ENCODE data around the gene CDKN2A.

CDKN2A gene

DNA sequence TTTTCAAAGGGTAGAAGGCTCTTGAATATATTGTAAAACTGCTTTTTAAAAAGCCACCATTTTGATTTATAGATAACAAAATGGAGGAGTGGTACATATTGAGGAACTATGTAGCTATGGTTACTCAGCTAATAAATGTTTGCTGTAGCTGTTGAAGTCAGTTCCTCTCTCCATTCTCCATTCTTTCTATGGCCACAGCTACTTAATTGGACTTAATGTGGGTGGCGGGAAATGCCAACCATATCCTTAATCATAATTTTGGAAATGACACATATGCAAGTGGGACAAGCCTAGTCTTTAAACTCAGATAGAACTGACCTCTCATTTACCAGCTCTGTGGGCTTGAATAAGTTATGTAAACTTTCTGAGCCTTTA lies 10.6 kb downstream of the CDKN2A start:
- H3K9ac ChIP-seq (ENCODE audit: low read length): no peak overlapping the region
- H3K4me2 ChIP-seq (ENCODE audit: low read depth, low read length, poor library complexity, severe bottlenecking): no peak overlapping the region
- H3K27me3 ChIP-seq (ENCODE audit: low read length): no peaks in the 10 kb centered on the region
- no peak overlapping the region for H3K27ac ChIP-seq (ENCODE audit: low read depth, low read length)
- peaks cover 88% of the 10 kb centered on the region for H3K79me2 ChIP-seq (ENCODE audit: insufficient read depth, low read length)
- H3K4me3 ChIP-seq (ENCODE audit: insufficient read depth, low read length, poor library complexity, severe bottlenecking): no peak overlapping the region
- H3K36me3 ChIP-seq (ENCODE audit: low read length): peaks cover 17% of the 10 kb centered on the region; the same call in 1 of the 2 replicates
- H2AFZ ChIP-seq (ENCODE audit: low read depth, low read length, severe bottlenecking): no peak overlapping the region
- no peaks in the 10 kb centered on the region for H3K9me3 ChIP-seq (ENCODE audit: insufficient read depth, low read length)
- H4K20me1 ChIP-seq (ENCODE audit: low read depth, low read length): no peaks in the 10 kb centered on the region; the same call in 1 of the 2 replicates
- no peak for TF ChIP-seq EZH2phosphoT487 (conservative IDR thresholded peaks at IDR 0.05; ENCODE audit: low read length)
- TF ChIP-seq, protein P1, sequence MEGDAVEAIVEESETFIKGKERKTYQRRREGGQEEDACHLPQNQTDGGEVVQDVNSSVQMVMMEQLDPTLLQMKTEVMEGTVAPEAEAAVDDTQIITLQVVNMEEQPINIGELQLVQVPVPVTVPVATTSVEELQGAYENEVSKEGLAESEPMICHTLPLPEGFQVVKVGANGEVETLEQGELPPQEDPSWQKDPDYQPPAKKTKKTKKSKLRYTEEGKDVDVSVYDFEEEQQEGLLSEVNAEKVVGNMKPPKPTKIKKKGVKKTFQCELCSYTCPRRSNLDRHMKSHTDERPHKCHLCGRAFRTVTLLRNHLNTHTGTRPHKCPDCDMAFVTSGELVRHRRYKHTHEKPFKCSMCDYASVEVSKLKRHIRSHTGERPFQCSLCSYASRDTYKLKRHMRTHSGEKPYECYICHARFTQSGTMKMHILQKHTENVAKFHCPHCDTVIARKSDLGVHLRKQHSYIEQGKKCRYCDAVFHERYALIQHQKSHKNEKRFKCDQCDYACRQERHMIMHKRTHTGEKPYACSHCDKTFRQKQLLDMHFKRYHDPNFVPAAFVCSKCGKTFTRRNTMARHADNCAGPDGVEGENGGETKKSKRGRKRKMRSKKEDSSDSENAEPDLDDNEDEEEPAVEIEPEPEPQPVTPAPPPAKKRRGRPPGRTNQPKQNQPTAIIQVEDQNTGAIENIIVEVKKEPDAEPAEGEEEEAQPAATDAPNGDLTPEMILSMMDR (IDR thresholded peaks at IDR 0.05; ENCODE audit: insufficient read depth, low read length, poor library complexity, severe bottlenecking): no peak
- no peaks in the 10 kb centered on the region for H3K9me2 ChIP-seq (replicated peaks; ENCODE audit: insufficient read depth, low read length)
- H3F3A ChIP-seq (ENCODE audit: insufficient read depth): peaks cover 10% of the 10 kb centered on the region; the same call in 1 of the 2 replicates

DNA sequence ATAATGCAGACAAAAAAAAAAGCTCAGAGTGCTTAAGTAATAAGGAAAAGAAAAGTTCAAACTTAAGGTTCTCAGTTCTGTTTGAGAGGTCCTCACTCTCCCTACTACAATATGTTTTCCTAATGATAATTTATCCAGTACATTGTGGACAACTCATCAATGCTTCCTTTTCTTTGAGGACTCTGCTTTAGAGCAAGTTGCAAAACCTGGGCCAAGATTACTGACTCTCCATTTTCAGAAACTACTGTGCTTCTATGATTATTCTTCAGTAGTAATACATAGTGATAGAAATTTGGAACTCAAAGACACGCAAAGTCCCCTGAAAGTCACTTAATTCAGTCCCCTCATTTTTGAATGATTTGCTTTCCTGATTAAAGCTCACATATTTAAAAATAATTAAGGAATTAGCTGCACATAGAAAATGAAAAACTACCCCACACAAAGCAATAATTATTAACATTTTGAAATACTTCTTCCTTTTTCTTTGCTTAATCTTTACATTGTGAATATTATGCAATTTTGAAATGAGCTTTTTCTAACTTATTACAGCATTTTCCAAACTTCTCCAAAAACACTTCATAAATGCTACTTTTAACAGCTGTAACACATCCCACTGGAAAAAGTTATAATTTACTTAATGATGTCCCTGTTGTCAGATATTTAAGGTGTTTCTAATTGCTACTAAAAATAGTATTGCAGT lies 11.2 kb downstream of the CDKN2A start:
- Histone ChIP-seq H2AFZ (ENCODE audit: low read depth, low read length, severe bottlenecking) (no peak overlapping the region), H3K9me2 (replicated peaks; ENCODE audit: insufficient read depth, low read length) (no peaks in the 10 kb centered on the region), H3K9me3 (ENCODE audit: insufficient read depth, low read length) (no peaks in the 10 kb centered on the region), H3K79me2 (ENCODE audit: insufficient read depth, low read length) (peaks cover 86% of the 10 kb centered on the region), H3K4me2 (ENCODE audit: low read depth, low read length, poor library complexity, severe bottlenecking) (no peak overlapping the region), H3K27ac (ENCODE audit: low read depth, low read length) (no peak overlapping the region), H3K27me3 (ENCODE audit: low read length) (no peaks in the 10 kb centered on the region), H3K4me3 (ENCODE audit: insufficient read depth, low read length, poor library complexity, severe bottlenecking) (no peak overlapping the region), H3F3A (ENCODE audit: insufficient read depth) (peaks cover 10% of the 10 kb centered on the region; the same call in 1 of the 2 replicates), H3K9ac (ENCODE audit: low read length) (no peak overlapping the region), H4K20me1 (ENCODE audit: low read depth, low read length) (no peaks in the 10 kb centered on the region; the same call in 1 of the 2 replicates), H3K36me3 (ENCODE audit: low read length) (peaks cover 14% of the 10 kb centered on the region; the same call in 1 of the 2 replicates)
- TF ChIP-seq, protein P1 (IDR thresholded peaks at IDR 0.05; ENCODE audit: insufficient read depth, low read length, poor library complexity, severe bottlenecking): no peak
- TF ChIP-seq EZH2phosphoT487 (conservative IDR thresholded peaks at IDR 0.05; ENCODE audit: low read length): no peak

DNA sequence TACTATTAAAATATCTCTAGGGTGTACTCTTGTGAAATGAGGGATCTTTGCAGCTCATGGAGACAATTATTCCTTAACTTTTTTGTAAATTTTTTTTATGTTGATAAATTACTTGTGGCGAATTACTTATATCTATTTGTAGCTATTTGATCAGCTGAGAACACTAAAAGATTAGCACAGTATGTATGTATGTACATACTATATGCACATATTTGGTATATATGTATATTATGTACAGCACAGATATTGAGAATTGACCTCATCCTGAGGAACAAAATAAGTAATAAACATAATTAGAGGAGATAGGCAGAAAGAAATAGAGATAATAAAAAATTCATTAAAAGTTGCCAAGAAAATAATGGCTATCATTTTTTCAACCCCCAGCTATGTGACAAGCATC lies 11.8 kb downstream of the CDKN2A start:
- Histone ChIP-seq H3K4me3 (ENCODE audit: insufficient read depth, low read length, poor library complexity, severe bottlenecking) (no peak overlapping the region), H3K27me3 (ENCODE audit: low read length) (no peaks in the 10 kb centered on the region), H3K79me2 (ENCODE audit: insufficient read depth, low read length) (peaks cover 86% of the 10 kb centered on the region), H3K9ac (ENCODE audit: low read length) (no peak overlapping the region), H3K36me3 (ENCODE audit: low read length) (0 out of 2 replicates have a peak, but pooled peaks cover 10% of the 10 kb centered on the region), H2AFZ (ENCODE audit: low read depth, low read length, severe bottlenecking) (no peak overlapping the region), H3K4me2 (ENCODE audit: low read depth, low read length, poor library complexity, severe bottlenecking) (no peak overlapping the region), H3K9me3 (ENCODE audit: insufficient read depth, low read length) (no peaks in the 10 kb centered on the region), H3K9me2 (replicated peaks; ENCODE audit: insufficient read depth, low read length) (no peaks in the 10 kb centered on the region), H3K27ac (ENCODE audit: low read depth, low read length) (no peak overlapping the region), H3F3A (ENCODE audit: insufficient read depth) (peaks cover 10% of the 10 kb centered on the region; the same call in 1 of the 2 replicates), H4K20me1 (ENCODE audit: low read depth, low read length) (no peaks in the 10 kb centered on the region; the same call in 1 of the 2 replicates)
- no peak for TF ChIP-seq EZH2phosphoT487 (conservative IDR thresholded peaks at IDR 0.05; ENCODE audit: low read length)
- TF ChIP-seq, protein P1 (IDR thresholded peaks at IDR 0.05; ENCODE audit: insufficient read depth, low read length, poor library complexity, severe bottlenecking): no peak
